ENCODE measurements around the gene IL4R. TPM values are rescaled to one million over a fixed set of nuclear protein-coding genes. Genes with fewer than 3 reads are reported as not detected.

IL4R gene
- total and polyA plus RNA-seq, 2 of the 8 experiments (the other 6 are each of a cell fraction or from before 2014, with no cell fraction given) = 29.1 to 29.4 TPM

DNA sequence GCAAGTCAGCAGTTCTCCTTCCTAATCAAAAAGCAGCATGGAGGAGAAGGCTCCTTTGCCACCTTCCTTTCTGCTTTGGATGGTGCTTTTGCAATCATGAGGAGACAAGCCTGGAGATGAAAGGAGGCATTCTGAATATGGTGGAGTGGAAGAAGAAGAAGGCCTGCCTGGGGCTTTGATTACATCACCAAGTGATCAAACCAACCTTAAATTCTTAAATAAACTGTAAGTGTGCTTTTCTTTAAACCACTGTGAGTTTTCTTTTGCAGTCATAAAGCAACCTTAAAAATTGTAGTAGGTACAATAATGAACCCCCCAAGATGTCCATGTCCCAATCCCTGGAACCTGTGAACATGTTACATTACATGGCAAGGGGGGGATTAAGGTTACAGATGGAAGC is 56.5 kb downstream of the IL4R start:
- no peak overlapping the region for H2BK12ac ChIP-seq (ENCODE audit: low read depth, low read length)
- H3K23me2 ChIP-seq (ENCODE audit: low read depth, low read length) = no peaks in the 10 kb centered on the region
- peaks cover 0 to 2% (median 0%) of the 10 kb centered on the region in 4 experiments; a peak in 3 of 7 replicates for H3K4me1 ChIP-seq (replicated peaks in 1 of 4; ENCODE audit: control insufficient read depth in 3 of 4, insufficient read depth in 4 of 4, low read length in 3 of 4)
- H3K4me3 ChIP-seq (ENCODE audit: extremely low read depth in 1 of 4, insufficient read depth in 2 of 4, low read depth in 3 of 4, low read length in 4 of 4) = no peak overlapping the region
- no peak overlapping the region for H2BK15ac ChIP-seq (ENCODE audit: low read length)
- H3K14ac ChIP-seq (ENCODE audit: insufficient read length) = no peak overlapping the region
- H4K20me1 ChIP-seq (replicated peaks in 1 of 2; ENCODE audit: control insufficient read depth in 1 of 2, insufficient read depth in 2 of 2, low read length in 2 of 2) = no peaks in the 10 kb centered on the region
- no peaks in the 10 kb centered on the region for H3K27me3 ChIP-seq (replicated peaks in 1 of 4; ENCODE audit: control insufficient read depth in 3 of 4, extremely low read depth in 1 of 4, insufficient read depth in 3 of 4, low read length in 3 of 4)
- H3K9ac ChIP-seq (replicated peaks in 1 of 4; ENCODE audit: extremely low read depth in 1 of 4, low read depth in 3 of 4, low read length in 3 of 4) = no peak overlapping the region
- H2BK5ac ChIP-seq (ENCODE audit: low read depth, low read length) = no peak overlapping the region
- H4K5ac ChIP-seq (ENCODE audit: insufficient read length, low read depth, low read length) = no peak overlapping the region
- H3K4me2 ChIP-seq (ENCODE audit: insufficient read depth in 1 of 2, low read depth in 2 of 2, low read length in 2 of 2) = no peak overlapping the region
- H3K23ac ChIP-seq (ENCODE audit: insufficient read length) = no peak overlapping the region
- no peaks in the 10 kb centered on the region for H3K9me3 ChIP-seq (ENCODE audit: insufficient read depth in 2 of 2, low read depth in 1 of 2, low read length in 1 of 2)
- H3K36me3 ChIP-seq (ENCODE audit: control insufficient read depth in 2 of 4, insufficient read depth in 4 of 4, low read length in 3 of 4) = no peaks in the 10 kb centered on the region
- no peak for FAIRE-seq
- H3K79me1 ChIP-seq (ENCODE audit: low read depth, low read length) = no peaks in the 10 kb centered on the region
- H2BK20ac ChIP-seq (ENCODE audit: low read length) = no peak overlapping the region
- no peak overlapping the region for H3K56ac ChIP-seq (replicated peaks; ENCODE audit: insufficient read length, low read depth, low read length)
- no peak overlapping the region for H2AK5ac ChIP-seq (ENCODE audit: low read depth, low read length)
- H3K27ac ChIP-seq (ENCODE audit: low read depth, low read length) = no peak overlapping the region
- H3K79me2 ChIP-seq (ENCODE audit: control insufficient read depth in 1 of 2, insufficient read depth in 2 of 2, low read length in 2 of 2) = no peaks in the 10 kb centered on the region
- ChIA-PET POLR2A (ENCODE audit: partially characterized antibody) (no interaction called here), CTCF (ENCODE audit: partially characterized antibody) (interaction anchor here (1.3 to 8.6 kb wide), 5 partner anchors 37 to 214 kb away, joined by 3 to 241 read pairs (median 6); no protein-coding TSS in a partner anchor)
- no peak overlapping the region for H2BK120ac ChIP-seq (replicated peaks; ENCODE audit: low read depth, low read length)
- no peak overlapping the region for H2AFZ ChIP-seq (ENCODE audit: low read length)
- H4K8ac ChIP-seq (ENCODE audit: extremely low read depth, insufficient read depth, low read length) = no peak overlapping the region
- H4K91ac ChIP-seq (replicated peaks; ENCODE audit: insufficient read length, low read length) = no peak overlapping the region
- DNase-seq (ENCODE audit: low read depth in 1 of 2, low spot score in 2 of 2) = no peak
- no peak overlapping the region for H3K18ac ChIP-seq (ENCODE audit: extremely low read depth, low read length)
- no peak overlapping the region for H3K4ac ChIP-seq (replicated peaks; ENCODE audit: insufficient read length, low read depth, low read length)
- TF ChIP-seq SUZ12 (IDR thresholded peaks at IDR 0.05; ENCODE audit: low read length) = no peak
- no peak for TF ChIP-seq EZH2 (IDR thresholded peaks at IDR 0.05; ENCODE audit: low read depth, low read length, severe bottlenecking)
- no peak for TF ChIP-seq CHD2 (IDR thresholded peaks at IDR 0.05; ENCODE audit: low read length)
- no peak for TF ChIP-seq CREB1 (IDR thresholded peaks at IDR 0.05)
- no peak for TF ChIP-seq KDM4A (IDR thresholded peaks at IDR 0.05; ENCODE audit: low read depth, low read length, severe bottlenecking)
- no peak for TF ChIP-seq CBX5 (IDR thresholded peaks at IDR 0.05; ENCODE audit: low read depth, low read length)
- no peak for TF ChIP-seq JUND (IDR thresholded peaks at IDR 0.05; ENCODE audit: low read length)
- no peak for TF ChIP-seq BCL11A (IDR thresholded peaks at IDR 0.05; ENCODE audit: low read depth in 2 of 2, low read length in 2 of 2)
- no peak for TF ChIP-seq CTBP2 (IDR thresholded peaks at IDR 0.05; ENCODE audit: borderline replicate concordance, insufficient read depth, insufficient read length, low read length)
- TF ChIP-seq HDAC2 (IDR thresholded peaks at IDR 0.05; ENCODE audit: borderline replicate concordance in 1 of 2, low read depth in 2 of 2, low read length in 2 of 2) = no peak
- no peak for TF ChIP-seq ZNF274 (IDR thresholded peaks at IDR 0.05; ENCODE audit: borderline replicate concordance, extremely low read depth, low read length)
- TF ChIP-seq BACH1 (IDR thresholded peaks at IDR 0.05; ENCODE audit: low read length) = no peak
- TF ChIP-seq GABPA (IDR thresholded peaks at IDR 0.05; ENCODE audit: borderline replicate concordance, insufficient read depth, low read length) = no peak
- no peak for TF ChIP-seq CEBPB (IDR thresholded peaks at IDR 0.05; ENCODE audit: low read depth, low read length)
- TF ChIP-seq FOSL1 (IDR thresholded peaks at IDR 0.05; ENCODE audit: insufficient read depth, low read depth, low read length) = no peak
- no peak for TF ChIP-seq GTF2F1 (IDR thresholded peaks at IDR 0.05; ENCODE audit: borderline replicate concordance, low read depth, low read length)

Data from H1 (cell line).